SK-N-SH (cell line): ENCODE results near the gene TAF11.

Experiments
- EZH2phosphoT487 ChIP-seq: fragments of 200-600 bp; sonication (generic); IDR thresholded peaks from 2 replicates; pipeline ENCODE4 v1.6.1; 2017; ENCODE audit warnings: low read depth, mixed run types, mild to moderate bottlenecking, antibody characterized with exemption, moderate library complexity, borderline replicate concordance
- FOSL2 ChIP-seq: IDR thresholded peaks from 2 replicates; pipeline ENCODE4 v1.4.0; 2012; ENCODE audit warnings: low read depth, mild to moderate bottlenecking, moderate library complexity, borderline replicate concordance
- GABPA ChIP-seq: IDR thresholded peaks from 2 replicates; pipeline ENCODE4 v1.4.0; 2012; ENCODE audit warnings: low read depth, mild to moderate bottlenecking
- POLR2AphosphoS5 ChIP-seq: IDR thresholded peaks from 2 replicates; pipeline ENCODE4 v1.6.1; 2012; ENCODE audit warnings: low read depth, low read length
- RAD21 ChIP-seq: IDR thresholded peaks from 2 replicates; pipeline ENCODE4 v1.6.1; 2012; ENCODE audit warnings: mild to moderate bottlenecking, low read length
- RXRA ChIP-seq: IDR thresholded peaks from 2 replicates; pipeline ENCODE4 v1.4.0; 2012; ENCODE audit warnings: low read depth, mild to moderate bottlenecking, borderline replicate concordance
- SIN3A ChIP-seq: IDR thresholded peaks from 2 replicates; pipeline ENCODE4 v1.6.1; 2012; ENCODE audit warnings: low read depth, mild to moderate bottlenecking, low read length, moderate library complexity, borderline replicate concordance
- TAF1 ChIP-seq: IDR thresholded peaks from 2 replicates; pipeline ENCODE4 v1.6.1; 2012; ENCODE audit warnings: low read depth, mild to moderate bottlenecking, low read length, moderate library complexity, borderline replicate concordance
- TEAD4 ChIP-seq: IDR thresholded peaks from 2 replicates; pipeline ENCODE4 v1.4.0; 2012; ENCODE audit warnings: mild to moderate bottlenecking, borderline replicate concordance; ENCODE audit not compliant: insufficient read depth
- YY1 ChIP-seq: IDR thresholded peaks from 2 replicates; pipeline ENCODE4 v1.4.0; 2012; ENCODE audit warnings: low read depth, mild to moderate bottlenecking
- TF ChIP-seq, protein P1 (sequence below): fragments of 200-600 bp; sonication (generic); IDR thresholded peaks from 2 replicates; pipeline ENCODE4 v1.6.1; 2017; ENCODE audit warnings: antibody characterized with exemption, mild to moderate bottlenecking, moderate library complexity
- TF ChIP-seq, protein P2 (sequence below): IDR thresholded peaks from 2 replicates; pipeline ENCODE4 v1.4.0; 2012; ENCODE audit warnings: low read depth, borderline replicate concordance

DNA sequence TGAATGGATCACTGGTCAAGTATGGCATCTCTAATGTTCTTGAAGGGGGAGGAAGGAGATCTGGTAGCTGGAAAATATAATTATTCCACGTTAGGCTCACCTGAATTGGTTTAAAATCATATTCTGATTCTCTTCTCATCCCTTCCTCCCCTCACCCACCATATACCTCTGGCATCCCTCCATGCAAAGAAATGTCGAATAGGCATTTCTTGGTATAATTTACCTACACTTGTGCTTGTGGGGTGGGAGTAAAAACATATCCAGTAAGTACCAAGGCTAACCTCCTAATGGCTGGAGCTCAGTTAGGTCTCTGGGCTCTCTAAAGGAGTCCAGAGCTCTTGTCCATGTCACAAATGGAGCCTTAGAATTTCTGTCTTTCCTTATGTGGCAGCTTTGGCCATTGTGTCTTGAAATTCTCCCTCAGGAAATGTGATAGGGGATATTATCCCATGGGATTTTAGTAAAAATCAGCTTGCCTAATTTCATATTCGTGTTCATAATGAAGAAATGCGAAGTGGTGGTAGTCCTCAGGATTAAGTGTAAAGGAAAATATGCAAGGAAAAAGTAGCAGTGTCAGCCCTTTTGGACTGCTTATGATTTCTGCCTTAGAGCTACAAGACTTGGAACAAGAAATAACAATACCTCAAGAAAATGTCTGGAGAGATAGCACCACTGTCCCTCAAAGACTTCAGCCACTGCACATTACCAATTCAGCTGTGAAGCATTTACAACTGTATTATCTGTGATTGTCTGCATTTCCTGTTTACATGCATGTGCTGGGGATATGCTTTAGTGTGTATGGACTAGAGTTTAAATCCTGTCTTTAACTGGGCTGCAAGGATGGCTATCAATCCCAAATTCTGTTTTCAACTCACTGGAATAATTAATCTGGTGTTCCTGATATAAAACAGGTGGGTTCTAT lies 12.3 kb downstream of the TAF11 start:
- TF ChIP-seq GABPA: no peak
- TF ChIP-seq RAD21: no peak
- TF ChIP-seq POLR2AphosphoS5: no peak
- no peak for TF ChIP-seq YY1
- TF ChIP-seq, protein P1, sequence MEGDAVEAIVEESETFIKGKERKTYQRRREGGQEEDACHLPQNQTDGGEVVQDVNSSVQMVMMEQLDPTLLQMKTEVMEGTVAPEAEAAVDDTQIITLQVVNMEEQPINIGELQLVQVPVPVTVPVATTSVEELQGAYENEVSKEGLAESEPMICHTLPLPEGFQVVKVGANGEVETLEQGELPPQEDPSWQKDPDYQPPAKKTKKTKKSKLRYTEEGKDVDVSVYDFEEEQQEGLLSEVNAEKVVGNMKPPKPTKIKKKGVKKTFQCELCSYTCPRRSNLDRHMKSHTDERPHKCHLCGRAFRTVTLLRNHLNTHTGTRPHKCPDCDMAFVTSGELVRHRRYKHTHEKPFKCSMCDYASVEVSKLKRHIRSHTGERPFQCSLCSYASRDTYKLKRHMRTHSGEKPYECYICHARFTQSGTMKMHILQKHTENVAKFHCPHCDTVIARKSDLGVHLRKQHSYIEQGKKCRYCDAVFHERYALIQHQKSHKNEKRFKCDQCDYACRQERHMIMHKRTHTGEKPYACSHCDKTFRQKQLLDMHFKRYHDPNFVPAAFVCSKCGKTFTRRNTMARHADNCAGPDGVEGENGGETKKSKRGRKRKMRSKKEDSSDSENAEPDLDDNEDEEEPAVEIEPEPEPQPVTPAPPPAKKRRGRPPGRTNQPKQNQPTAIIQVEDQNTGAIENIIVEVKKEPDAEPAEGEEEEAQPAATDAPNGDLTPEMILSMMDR: no peak
- TF ChIP-seq SIN3A: no peak
- TF ChIP-seq, protein P2, sequence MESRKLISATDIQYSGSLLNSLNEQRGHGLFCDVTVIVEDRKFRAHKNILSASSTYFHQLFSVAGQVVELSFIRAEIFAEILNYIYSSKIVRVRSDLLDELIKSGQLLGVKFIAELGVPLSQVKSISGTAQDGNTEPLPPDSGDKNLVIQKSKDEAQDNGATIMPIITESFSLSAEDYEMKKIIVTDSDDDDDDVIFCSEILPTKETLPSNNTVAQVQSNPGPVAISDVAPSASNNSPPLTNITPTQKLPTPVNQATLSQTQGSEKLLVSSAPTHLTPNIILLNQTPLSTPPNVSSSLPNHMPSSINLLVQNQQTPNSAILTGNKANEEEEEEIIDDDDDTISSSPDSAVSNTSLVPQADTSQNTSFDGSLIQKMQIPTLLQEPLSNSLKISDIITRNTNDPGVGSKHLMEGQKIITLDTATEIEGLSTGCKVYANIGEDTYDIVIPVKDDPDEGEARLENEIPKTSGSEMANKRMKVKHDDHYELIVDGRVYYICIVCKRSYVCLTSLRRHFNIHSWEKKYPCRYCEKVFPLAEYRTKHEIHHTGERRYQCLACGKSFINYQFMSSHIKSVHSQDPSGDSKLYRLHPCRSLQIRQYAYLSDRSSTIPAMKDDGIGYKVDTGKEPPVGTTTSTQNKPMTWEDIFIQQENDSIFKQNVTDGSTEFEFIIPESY: no peak
- no peak for TF ChIP-seq TEAD4
- TF ChIP-seq EZH2phosphoT487: no peak
- TF ChIP-seq FOSL2: no peak
- TF ChIP-seq RXRA: no peak
- no peak for TF ChIP-seq TAF1
